WI38 (cell line): ENCODE measurements around the gene RBFOX2.

Source experiments
- H3K4me3 ChIP-seq: 2 replicates; pipeline ENCODE4 v1.5.1; 2011; ENCODE audit warnings: low read depth, mild to moderate bottlenecking, control low read depth, low read length
- TF ChIP-seq, protein P1 (sequence below): IDR thresholded peaks from 2 replicates; pipeline ENCODE4 v1.5.1; 2012; ENCODE audit warnings: low read depth, mild to moderate bottlenecking, control low read depth, low read length

Gene RBFOX2

DNA sequence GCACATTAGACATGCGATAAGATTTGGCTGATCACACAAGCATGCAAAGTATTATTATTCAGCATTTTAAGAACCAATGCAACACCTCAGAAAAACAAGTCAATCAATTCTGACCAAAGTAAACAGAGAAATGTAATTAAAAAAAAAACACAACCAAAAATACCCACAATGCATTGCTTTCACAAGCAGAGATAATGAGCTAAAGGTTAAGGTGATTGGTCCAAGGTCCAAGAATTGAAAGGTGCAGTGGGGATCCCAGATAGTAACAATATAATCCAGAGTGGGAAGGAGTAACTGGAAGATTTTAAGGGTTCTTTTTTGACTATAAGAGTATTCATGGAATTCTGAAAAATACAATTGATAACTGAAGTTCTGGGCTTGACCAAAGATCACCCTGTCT is 271.9 kb downstream of the RBFOX2 start:
- TF ChIP-seq, protein P1, sequence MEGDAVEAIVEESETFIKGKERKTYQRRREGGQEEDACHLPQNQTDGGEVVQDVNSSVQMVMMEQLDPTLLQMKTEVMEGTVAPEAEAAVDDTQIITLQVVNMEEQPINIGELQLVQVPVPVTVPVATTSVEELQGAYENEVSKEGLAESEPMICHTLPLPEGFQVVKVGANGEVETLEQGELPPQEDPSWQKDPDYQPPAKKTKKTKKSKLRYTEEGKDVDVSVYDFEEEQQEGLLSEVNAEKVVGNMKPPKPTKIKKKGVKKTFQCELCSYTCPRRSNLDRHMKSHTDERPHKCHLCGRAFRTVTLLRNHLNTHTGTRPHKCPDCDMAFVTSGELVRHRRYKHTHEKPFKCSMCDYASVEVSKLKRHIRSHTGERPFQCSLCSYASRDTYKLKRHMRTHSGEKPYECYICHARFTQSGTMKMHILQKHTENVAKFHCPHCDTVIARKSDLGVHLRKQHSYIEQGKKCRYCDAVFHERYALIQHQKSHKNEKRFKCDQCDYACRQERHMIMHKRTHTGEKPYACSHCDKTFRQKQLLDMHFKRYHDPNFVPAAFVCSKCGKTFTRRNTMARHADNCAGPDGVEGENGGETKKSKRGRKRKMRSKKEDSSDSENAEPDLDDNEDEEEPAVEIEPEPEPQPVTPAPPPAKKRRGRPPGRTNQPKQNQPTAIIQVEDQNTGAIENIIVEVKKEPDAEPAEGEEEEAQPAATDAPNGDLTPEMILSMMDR, result no peak
- no peak overlapping the region for H3K4me3 ChIP-seq

DNA sequence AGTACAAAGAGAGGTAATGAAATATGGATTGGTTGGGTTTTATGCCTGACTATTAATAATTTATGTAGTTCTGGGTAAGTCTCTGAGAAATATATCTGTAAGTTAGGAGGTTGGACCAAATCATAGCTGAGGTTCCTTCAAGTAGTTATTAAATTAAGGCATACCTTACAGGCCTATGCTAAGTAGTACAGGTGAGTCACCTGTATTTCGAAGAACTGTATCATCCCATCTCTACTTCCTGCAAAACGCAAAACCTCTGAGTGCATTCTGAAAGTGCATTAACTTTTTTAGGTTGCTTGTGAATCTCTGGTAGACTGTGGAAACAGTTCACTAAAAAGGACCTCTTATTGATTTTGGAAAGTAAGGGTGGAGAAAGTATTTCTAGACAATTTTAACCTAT is 273.9 kb downstream of the RBFOX2 start:
- TF ChIP-seq, protein P1, result no peak
- no peak overlapping the region for H3K4me3 ChIP-seq

- H3K4me3 ChIP-seq, result no peak overlapping the region
- TF ChIP-seq, protein P1, result no peak
Observed at GRCh38 chr22:35752863-35753189, 275.8 kb downstream of the RBFOX2 start.

DNA sequence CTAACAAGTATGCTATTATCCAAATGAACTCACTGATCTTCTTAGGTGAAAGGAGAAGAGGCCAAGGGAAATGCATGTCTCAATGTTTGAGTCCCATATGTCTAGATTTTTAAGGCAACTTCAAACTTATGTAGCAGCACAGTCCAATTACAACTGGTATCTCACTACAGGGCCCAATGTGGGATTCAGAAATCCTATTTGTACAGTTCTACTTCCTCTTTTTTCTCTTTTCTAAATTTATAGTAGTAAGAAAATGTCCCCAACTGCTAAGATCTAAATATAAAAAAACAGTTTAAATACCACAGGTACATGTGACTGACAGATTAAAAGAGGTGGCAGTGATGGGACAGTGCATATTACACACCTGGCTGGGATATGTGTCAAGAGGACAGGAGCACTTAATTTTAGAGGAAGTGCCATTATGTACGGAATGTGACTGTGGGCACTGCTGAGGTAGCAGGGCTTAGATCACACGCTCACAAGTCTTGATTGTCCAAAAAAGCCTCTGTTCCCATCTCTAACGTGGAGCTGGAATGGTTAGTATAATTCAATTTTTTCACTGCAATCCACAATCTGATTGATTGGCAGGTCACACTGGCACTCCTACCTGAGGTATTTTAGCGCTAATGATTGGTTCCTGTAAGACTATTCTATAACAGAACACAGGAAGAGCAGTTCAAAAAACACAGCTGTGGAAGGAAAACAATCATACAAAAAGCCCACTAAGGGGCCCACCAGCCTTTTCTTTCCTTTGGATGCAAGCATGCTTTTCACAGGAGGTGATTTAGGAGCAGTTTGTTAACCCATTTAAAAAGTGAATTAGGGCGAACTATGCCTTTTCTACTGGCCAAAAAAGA is 276.4 kb downstream of the RBFOX2 start:
- no peak overlapping the region for H3K4me3 ChIP-seq
- TF ChIP-seq, protein P1, result no peak

- TF ChIP-seq, protein P1, result no peak
- H3K4me3 ChIP-seq, result no peak overlapping the region
Observed at GRCh38 chr22:35749808-35750207, 278.8 kb downstream of the RBFOX2 start.

DNA sequence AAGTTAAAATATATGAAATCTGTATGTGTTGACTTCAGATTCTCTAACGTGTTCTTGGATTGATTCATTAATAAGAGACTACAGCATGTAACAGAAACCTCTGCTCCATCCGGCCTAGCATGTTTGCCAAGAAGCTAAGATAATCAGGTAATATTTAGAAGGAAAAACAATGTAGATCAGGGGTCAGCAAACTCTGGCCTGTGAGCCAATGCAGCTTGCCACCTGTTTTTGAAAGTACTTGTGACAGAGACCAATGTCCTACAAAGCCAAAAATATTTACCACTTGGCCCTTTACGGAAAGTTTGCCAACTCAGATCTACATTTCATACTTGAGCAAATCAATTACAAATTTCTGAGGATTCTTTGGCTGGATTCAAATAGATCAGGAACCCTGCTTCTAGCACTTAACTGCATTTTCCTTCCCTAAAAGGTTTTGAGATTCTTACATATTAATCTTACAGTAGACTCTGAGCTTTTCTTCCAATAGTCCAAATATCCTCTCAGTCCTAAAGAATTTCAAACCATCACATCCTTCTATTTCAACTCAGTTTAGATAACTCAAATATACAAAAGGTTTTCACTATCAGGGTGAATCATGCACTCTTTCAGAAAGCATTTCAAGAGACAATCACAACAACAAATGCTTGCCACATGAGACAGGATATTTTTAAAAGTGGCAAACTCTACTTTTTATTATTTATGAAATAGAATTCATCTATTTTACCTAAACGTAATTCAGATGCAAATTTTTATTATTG is 281.5 kb downstream of the RBFOX2 start:
- H3K4me3 ChIP-seq, result no peak overlapping the region
- TF ChIP-seq, protein P1, result no peak

DNA sequence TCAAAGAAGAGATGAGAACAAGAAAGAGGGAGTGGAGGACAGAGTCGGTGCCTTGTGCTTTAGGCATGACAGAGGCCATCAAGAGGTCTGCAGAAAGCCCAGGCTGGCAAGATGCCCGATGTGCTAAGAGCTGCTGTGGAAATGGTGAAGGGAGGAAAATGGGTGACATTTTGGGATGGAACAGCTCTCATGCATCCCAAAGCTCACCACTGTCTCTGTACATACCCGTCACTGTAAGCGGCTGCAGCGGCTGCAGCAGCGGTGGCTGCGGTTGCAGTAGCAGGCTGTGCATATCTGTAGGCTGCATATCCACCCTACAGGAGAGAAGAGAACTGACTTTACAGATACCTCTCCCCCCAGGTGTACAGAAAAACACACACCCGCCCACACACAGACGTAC is 282.4 kb downstream of the RBFOX2 start:
- TF ChIP-seq, protein P1, result no peak
- no peak overlapping the region for H3K4me3 ChIP-seq
